Measurements from ENCODE around the gene ATPAF1.

DNA sequence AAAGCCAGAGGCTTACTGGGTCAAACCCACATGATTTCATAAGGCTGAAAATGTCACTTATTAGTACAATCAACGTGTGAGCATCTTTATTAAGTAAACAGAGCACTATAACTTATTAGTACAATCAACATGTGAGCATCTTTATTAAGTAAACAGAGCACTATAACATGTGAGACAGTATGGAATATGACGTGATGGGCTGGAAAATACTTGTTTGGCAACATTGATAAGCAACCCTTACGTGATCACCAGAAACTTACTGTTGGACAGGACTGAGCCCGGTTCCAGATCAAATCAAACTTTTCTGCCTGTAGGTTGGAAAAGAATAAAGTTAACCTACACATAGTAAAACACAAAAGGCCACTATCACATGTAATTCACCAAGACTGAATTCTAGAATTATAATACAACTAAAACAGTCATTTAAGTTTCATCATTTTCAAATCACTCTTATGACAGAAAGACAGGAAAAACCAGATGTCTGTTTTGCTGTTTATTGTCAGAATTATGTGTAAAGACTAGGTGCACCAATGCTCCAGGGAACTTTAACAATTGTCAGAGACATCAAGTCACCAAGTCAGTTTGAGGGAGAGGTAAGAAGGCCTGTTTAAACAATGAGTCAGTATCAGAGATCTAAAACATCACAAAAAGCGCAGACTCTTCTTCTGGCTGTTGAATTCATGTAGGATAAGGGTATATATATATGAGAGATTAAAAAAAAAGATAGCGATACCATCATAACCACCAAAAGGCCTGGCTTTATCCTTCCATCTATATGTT, 15.7 kb downstream of the ATPAF1 start:
- TF ChIP-seq, protein P1, sequence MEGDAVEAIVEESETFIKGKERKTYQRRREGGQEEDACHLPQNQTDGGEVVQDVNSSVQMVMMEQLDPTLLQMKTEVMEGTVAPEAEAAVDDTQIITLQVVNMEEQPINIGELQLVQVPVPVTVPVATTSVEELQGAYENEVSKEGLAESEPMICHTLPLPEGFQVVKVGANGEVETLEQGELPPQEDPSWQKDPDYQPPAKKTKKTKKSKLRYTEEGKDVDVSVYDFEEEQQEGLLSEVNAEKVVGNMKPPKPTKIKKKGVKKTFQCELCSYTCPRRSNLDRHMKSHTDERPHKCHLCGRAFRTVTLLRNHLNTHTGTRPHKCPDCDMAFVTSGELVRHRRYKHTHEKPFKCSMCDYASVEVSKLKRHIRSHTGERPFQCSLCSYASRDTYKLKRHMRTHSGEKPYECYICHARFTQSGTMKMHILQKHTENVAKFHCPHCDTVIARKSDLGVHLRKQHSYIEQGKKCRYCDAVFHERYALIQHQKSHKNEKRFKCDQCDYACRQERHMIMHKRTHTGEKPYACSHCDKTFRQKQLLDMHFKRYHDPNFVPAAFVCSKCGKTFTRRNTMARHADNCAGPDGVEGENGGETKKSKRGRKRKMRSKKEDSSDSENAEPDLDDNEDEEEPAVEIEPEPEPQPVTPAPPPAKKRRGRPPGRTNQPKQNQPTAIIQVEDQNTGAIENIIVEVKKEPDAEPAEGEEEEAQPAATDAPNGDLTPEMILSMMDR (IDR thresholded peaks at IDR 0.05; ENCODE audit: low read length), result no peak
- TF ChIP-seq EZH2 (IDR thresholded peaks at IDR 0.05; ENCODE audit: borderline replicate concordance, low read length), result no peak
